Epithelial cell of alveolus of lung (primary cell): ENCODE data around the gene ITPA. TPM values are rescaled to one million over a fixed set of nuclear protein-coding genes. Genes with fewer than 3 reads are reported as not detected.

ENCODE experiments used
- total RNA-seq: library from RNA; depleted of rRNA; stranded (reverse); fragments of >200 nt; gene quantifications from 2 replicates; pipeline ENCODE4 v1.2.1, GENCODE V29; 2015

The ITPA gene
- 43.6 and 75.8 TPM in 2 replicates for total RNA-seq

GRCh38 chr20:3209257-3209945 lies at the start of gene ITPA:
Gene ITPA, plus strand, starts transcription at chr20:3209498. Its CDS starts 54 bp downstream, at chr20:3209552.

GRCh38 chr20:3172933-3173609 lies 36.2 kb upstream of the ITPA start, which contains the start of gene LZTS3:
Gene LZTS3, minus strand, starts transcription at chr20:3173549. Its CDS starts 6,386 bp downstream, at chr20:3167163.

DNA sequence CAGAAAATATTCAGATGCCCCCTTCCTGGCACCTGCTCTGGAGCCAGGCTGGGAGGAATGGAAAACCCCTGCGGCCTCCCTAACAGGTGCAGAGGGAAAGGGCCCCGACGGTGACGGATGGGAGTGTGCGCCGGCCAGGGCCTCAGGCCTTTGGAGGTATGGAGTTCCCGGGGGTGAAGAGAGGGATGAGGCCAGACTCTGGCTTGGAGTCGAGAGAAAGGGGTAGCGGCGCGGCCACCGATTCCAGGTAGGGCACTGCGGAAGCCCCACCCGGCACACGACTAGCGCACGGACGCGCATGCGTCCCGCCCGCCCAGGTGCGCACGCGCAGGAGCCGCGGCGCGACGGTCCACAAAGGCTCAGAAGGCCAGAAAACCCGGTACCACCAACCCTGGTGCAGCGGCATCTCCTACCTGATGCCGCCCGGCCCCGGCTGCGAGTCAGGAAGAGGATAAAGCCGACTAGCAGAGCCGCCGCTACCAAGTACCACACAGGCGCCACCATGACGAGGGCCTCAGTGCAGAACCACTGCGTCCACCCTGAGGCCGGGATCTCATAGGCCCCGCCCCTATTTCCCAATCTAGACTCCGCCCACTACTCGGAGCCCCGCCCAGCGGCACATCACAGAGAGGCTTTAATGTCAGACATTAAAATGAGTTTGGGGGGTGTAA lies 5.0 kb upstream of the ITPA start, which contains the start of gene DDRGK1:
DDRGK1 (minus strand) TSS at position 559 of the 671 bp plus-strand sequence; CDS start at position 504, 55 bp downstream.

GRCh38 chr20:3239026-3239866 lies 29.9 kb downstream of the ITPA start, which contains the start of gene SLC4A11:
Gene SLC4A11, minus strand, starts transcription at chr20:3239190. Its CDS starts 53 bp downstream, at chr20:3239137.

Other genes starting within 250 kb of the ITPA start
- gene GNRH2, start 165.9 kb upstream of the ITPA start, total RNA-seq: not detected in 2 replicates
- gene MRPS26, start 163.4 kb upstream of the ITPA start, total RNA-seq: 57.5 and 59.6 TPM in 2 replicates
- not detected in 2 replicates for gene OXT, start 137.9 kb upstream of the ITPA start, total RNA-seq
- gene AVP, start 124.8 kb upstream of the ITPA start, total RNA-seq: not detected in 2 replicates
- gene FASTKD5, start 49.6 kb upstream of the ITPA start, total RNA-seq: 12.3 and 17.0 TPM in 2 replicates
- gene UBOX5, start 49.6 kb upstream of the ITPA start, total RNA-seq: 3.8 and 4.3 TPM in 2 replicates
- gene LZTS3, start 35.9 kb upstream of the ITPA start, total RNA-seq: 1.8 and 4.0 TPM in 2 replicates
- gene DDRGK1, start 4.8 kb upstream of the ITPA start, total RNA-seq: 34.6 and 73.9 TPM in 2 replicates
- 0.72 and 0.78 TPM in 2 replicates for gene SLC4A11, start 29.7 kb downstream of the ITPA start, total RNA-seq
- gene DNAAF9, start 198.2 kb downstream of the ITPA start, total RNA-seq: 6.5 and 11.3 TPM in 2 replicates